A673 (cell line): ENCODE data around the gene MMEL1. TPM values are rescaled to one million over a fixed set of nuclear protein-coding genes. Genes with fewer than 3 reads are reported as not detected.
A peak's percentile ranks its signal among the peaks of the same experiment; 100 is the strongest.
"Not testable (repeated sequence)": the region's sequence is repeated elsewhere in the genome, so short reads cannot be mapped to it uniquely, and the experiment has no call there.

ENCODE experiments used
- BruUV-seq: library from RNA; stranded (reverse); fragments of 400-500 nt; replicated peaks from 2 replicates; lab custom pipeline; 2021; lab: Mats Ljungman, UMichigan
- CTCF ChIA-PET: fragments of 300-600 bp; sonication (Branson Sonifier 250); formaldehyde crosslinking; loops from one replicate; lab custom pipeline; 2022; ENCODE audit warnings: antibody characterized with exemption; lab: Charles Lee
- POLR2A ChIA-PET: fragments of 300-600 bp; sonication (Branson Sonifier 250); formaldehyde crosslinking; loops from one replicate; lab custom pipeline; 2022; ENCODE audit warnings: antibody characterized with exemption; ENCODE audit not compliant: low non-redundant PET; lab: Charles Lee
- DNase-seq: peaks from one replicate; pipeline ENCODE4 v3.0.0-alpha.2; 2015; ENCODE audit warnings: low spot score
- H3K27ac ChIP-seq: fragments of 200-600 bp; sonication (generic); 2 replicates; pipeline ENCODE4 v1.5.1; 2016; ENCODE audit warnings: mixed run types, low read depth, mild to moderate bottlenecking, mixed read lengths, antibody characterized with exemption, low read length; ENCODE audit not compliant: poor library complexity, severe bottlenecking
- H3K27me3 ChIP-seq: fragments of 200-600 bp; sonication (generic); replicated peaks from 2 replicates; pipeline ENCODE4 v1.6.1; 2017; ENCODE audit warnings: mixed run types, low read depth, mild to moderate bottlenecking, mixed read lengths, antibody characterized with exemption, low read length; ENCODE audit not compliant: insufficient read depth, poor library complexity
- H3K36me3 ChIP-seq: fragments of 200-600 bp; sonication (generic); 2 replicates; pipeline ENCODE4 v1.6.1; 2016; ENCODE audit warnings: mixed run types, mild to moderate bottlenecking, mixed read lengths, antibody characterized with exemption, low read length; ENCODE audit not compliant: insufficient read depth, poor library complexity, severe bottlenecking
- H3K4me1 ChIP-seq: fragments of 200-600 bp; sonication (generic); 2 replicates; pipeline ENCODE4 v1.6.1; 2017; ENCODE audit warnings: mixed run types, mild to moderate bottlenecking, mixed read lengths, antibody characterized with exemption, low read length; ENCODE audit not compliant: insufficient read depth, poor library complexity, severe bottlenecking
- H3K4me3 ChIP-seq: fragments of 200-600 bp; sonication (generic); 2 replicates; pipeline ENCODE4 v1.5.1; 2016; ENCODE audit warnings: low read depth, mixed run types, mild to moderate bottlenecking, mixed read lengths, low read length; ENCODE audit not compliant: poor library complexity, severe bottlenecking
- H3K9me3 ChIP-seq: fragments of 200-600 bp; sonication (generic); 2 replicates; pipeline ENCODE4 v1.6.1; 2016; ENCODE audit warnings: mixed run types, low read depth, mild to moderate bottlenecking, mixed read lengths, antibody characterized with exemption, low read length; ENCODE audit not compliant: poor library complexity, severe bottlenecking
- CTCF ChIP-seq: fragments of 300-800, 200-600 bp; sonication (generic); conservative IDR thresholded peaks from 2 replicates; pipeline ENCODE4 v1.5.1; 2017; ENCODE audit warnings: low read depth, mild to moderate bottlenecking, antibody characterized with exemption, low read length, moderate library complexity, mixed read lengths
- EZH2 ChIP-seq: fragments of 200-600 bp; sonication (generic); IDR thresholded peaks from 2 replicates; pipeline ENCODE4 v1.6.1; 2017; ENCODE audit warnings: borderline replicate concordance, low read depth, mild to moderate bottlenecking, mixed read lengths, antibody characterized with exemption, low read length; ENCODE audit not compliant: poor library complexity, severe bottlenecking
- intact Hi-C: fragments of 100-400 bp; cut with micrococcal nuclease; formaldehyde crosslinking; loops from one replicate; pipeline ENCODE4 v1.10.0; 2022; ENCODE audit not compliant: unreplicated experiment
- total RNA-seq: library from RNA; stranded (reverse); gene quantifications from 2 replicates; pipeline ENCODE4 v1.2.3, GENCODE V29; 2021

The MMEL1 gene
- total RNA-seq, 1 experiment from 2014 or later = not detected

GRCh38 chr1:2628191-2628932 is 4.5 kb downstream of the MMEL1 start:
- no peaks in the 10 kb centered on the region for H3K36me3 ChIP-seq
- POLR2A ChIA-PET = no interaction called here

GRCh38 chr1:2627746-2628145 is 5.1 kb downstream of the MMEL1 start:
- H3K36me3 ChIP-seq = no peaks in the 10 kb centered on the region
- no peak overlapping the region for H3K4me3 ChIP-seq
- intact Hi-C loops = no loop called here
- no peaks in the 10 kb centered on the region for H3K4me1 ChIP-seq
- no peaks in the 10 kb centered on the region for H3K9me3 ChIP-seq
- H3K27me3 ChIP-seq = peaks cover 50% of the 10 kb centered on the region
- TF ChIP-seq CTCF (no peak), EZH2 (no peak)
- no peak for DNase-seq
- ChIA-PET CTCF (no interaction called here), POLR2A (no interaction called here)
- BruUV-seq = no TSS peak
- no peak overlapping the region for H3K27ac ChIP-seq

More at GRCh38 chr1:2628191-2628932, 4.5 kb downstream of the MMEL1 start:
- no peaks in the 10 kb centered on the region for H3K9me3 ChIP-seq
- no peak overlapping the region for H3K27ac ChIP-seq
- no TSS peak for BruUV-seq
- TF ChIP-seq CTCF (no peak), EZH2 (peak; percentile 69)
- H3K4me3 ChIP-seq = no peak overlapping the region
- intact Hi-C loops = no loop called here
- no peaks in the 10 kb centered on the region for H3K4me1 ChIP-seq
- peaks cover 45% of the 10 kb centered on the region for H3K27me3 ChIP-seq
- CTCF ChIA-PET = no interaction called here
- DNase-seq = no peak

GRCh38 chr1:2625748-2626147 is 7.1 kb downstream of the MMEL1 start:
- H3K9me3 ChIP-seq, POLR2A ChIA-PET, DNase-seq, H3K27ac ChIP-seq, H3K4me1 ChIP-seq, intact Hi-C loops, H3K4me3 ChIP-seq, CTCF ChIA-PET, H3K36me3 ChIP-seq, BruUV-seq: not testable (repeated sequence)
- peaks cover 51% of the 10 kb centered on the region for H3K27me3 ChIP-seq

GRCh38 chr1:2625311-2625710 is 7.5 kb downstream of the MMEL1 start:
- BruUV-seq = no TSS peak
- CTCF ChIA-PET = no interaction called here
- Histone ChIP-seq H3K27ac (no peak overlapping the region), H3K36me3 (no peaks in the 10 kb centered on the region), H3K9me3 (no peaks in the 10 kb centered on the region), H3K4me1 (no peaks in the 10 kb centered on the region), H3K27me3 (peaks cover 55% of the 10 kb centered on the region), H3K4me3 (no peak overlapping the region)
- no peak for TF ChIP-seq CTCF
- no peak for TF ChIP-seq EZH2
- DNase-seq = no peak
- intact Hi-C loops = no loop called here
- POLR2A ChIA-PET = no interaction called here
